NCI-H510A (cell line): ENCODE results near the gene PTPN1.
A peak's percentile ranks its signal among the peaks of the same experiment; 100 is the strongest.

Source experiments
- DNase-seq: peaks from one replicate; lab custom pipeline; 2025; lab: John Stamatoyannopoulos, UW

The PTPN1 gene

GRCh38 chr20:50575865-50576720 is 65.9 kb downstream of the PTPN1 start:
- DNase-seq: peak; percentile 74

- DNase-seq: no peak
Measured at GRCh38 chr20:50577175-50578018, 67.2 kb downstream of the PTPN1 start.

- DNase-seq: no peak
Measured at GRCh38 chr20:50578061-50578777, 68.0 kb downstream of the PTPN1 start.

- DNase-seq: no peak
Measured at GRCh38 chr20:50578778-50579165, 68.6 kb downstream of the PTPN1 start.

GRCh38 chr20:50579511-50579910 is 69.3 kb downstream of the PTPN1 start:
- no peak for DNase-seq

GRCh38 chr20:50580016-50580747 is 70.0 kb downstream of the PTPN1 start:
- peak; percentile 63 for DNase-seq

- no peak for DNase-seq
Measured at GRCh38 chr20:50580842-50581544, 70.8 kb downstream of the PTPN1 start.

- no peak for DNase-seq
Measured at GRCh38 chr20:50582092-50582491, 71.9 kb downstream of the PTPN1 start.

- DNase-seq: peak; percentile 28
Measured at GRCh38 chr20:50582591-50583234, 72.5 kb downstream of the PTPN1 start.

GRCh38 chr20:50583442-50584150 is 73.4 kb downstream of the PTPN1 start:
- DNase-seq: no peak

- DNase-seq: no peak
Measured at GRCh38 chr20:50584687-50585086, 74.5 kb downstream of the PTPN1 start.

- no peak for DNase-seq
Measured at GRCh38 chr20:50585214-50585613, 75.0 kb downstream of the PTPN1 start.

- peak; percentile 63 for DNase-seq
Measured at GRCh38 chr20:50585678-50586077, 75.5 kb downstream of the PTPN1 start.

- peak; percentile 91 for DNase-seq
Measured at GRCh38 chr20:50586531-50587232, 76.5 kb downstream of the PTPN1 start.

- no peak for DNase-seq
Measured at GRCh38 chr20:50587291-50587961, 77.2 kb downstream of the PTPN1 start.

- DNase-seq: peak; percentile 35
Measured at GRCh38 chr20:50588034-50588736, 78.0 kb downstream of the PTPN1 start.

GRCh38 chr20:50589548-50590347 is 79.6 kb downstream of the PTPN1 start:
- DNase-seq: no peak
